ENCODE data around the gene GABBR1.

DNA sequence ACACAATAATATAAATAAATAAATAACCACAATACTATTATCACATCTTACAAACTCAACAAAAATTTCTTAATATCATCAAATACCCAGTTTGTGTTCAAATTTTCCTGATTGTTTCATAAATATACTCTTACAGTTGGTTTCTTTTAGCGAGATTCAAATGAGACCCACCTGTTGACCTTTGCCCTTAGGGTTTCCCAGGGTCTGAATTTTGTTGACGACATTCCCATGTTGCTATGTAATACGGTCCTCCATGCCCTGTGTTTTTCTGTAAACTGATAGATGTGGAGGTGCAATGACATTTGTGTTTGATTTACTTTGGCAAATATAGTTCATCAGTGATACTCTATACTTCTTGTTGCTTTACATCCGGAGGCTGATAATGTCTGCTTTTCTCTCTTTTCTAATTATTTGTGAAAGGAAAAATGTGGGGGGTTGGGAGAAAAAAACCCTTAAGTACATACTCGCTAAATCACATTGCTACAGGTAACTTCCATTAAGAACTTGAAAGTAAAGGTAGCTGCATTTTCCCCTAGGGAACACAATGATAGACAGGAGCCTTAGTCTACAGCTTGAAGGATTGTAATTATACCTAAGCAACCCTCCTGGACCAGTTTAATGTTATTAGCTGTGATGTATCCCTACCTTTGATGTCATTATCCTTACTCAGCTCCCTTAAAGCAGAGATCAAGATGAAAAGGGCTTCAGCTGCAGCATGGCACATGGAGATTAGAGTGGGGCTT is 30.5 kb upstream of the GABBR1 start:
- no peak for TF ChIP-seq CTCF (conservative IDR thresholded peaks at IDR 0.05)
- no peak for TF ChIP-seq EZH2 (IDR thresholded peaks at IDR 0.05; ENCODE audit: low read depth)
